ENCODE results near the gene DUSP28. TPM values are rescaled to one million over a fixed set of nuclear protein-coding genes. Genes with fewer than 3 reads are reported as not detected.
"Not testable (repeated sequence)": the region's sequence is repeated elsewhere in the genome, so short reads cannot be mapped to it uniquely, and the experiment has no call there.

DUSP28 gene
- total and polyA plus RNA-seq, 4 donors = 4.1 to 11.0 (median 7.9) TPM

- H3K9me3 ChIP-seq (ENCODE audit: control insufficient read depth, insufficient read depth, low read length) = peaks cover under 1% of the 10 kb centered on the region
- H3K27ac ChIP-seq (ENCODE audit: low read depth, low read length) = no peak overlapping the region
- 90% methylated on average over 3 of the region's 4 CpGs for WGBS (ENCODE audit: insufficient coverage)
- no peaks in the 10 kb centered on the region for H3K4me1 ChIP-seq (ENCODE audit: control insufficient read depth, insufficient read depth, low read length)
- peaks cover 65% of the 10 kb centered on the region for H3K36me3 ChIP-seq (ENCODE audit: control insufficient read depth, insufficient read depth, low read length)
- no peaks in the 10 kb centered on the region for H3K27me3 ChIP-seq (ENCODE audit: control insufficient read depth, insufficient read depth, low read length)
- H3K4me3 ChIP-seq (ENCODE audit: low read depth, low read length) = no peak overlapping the region
- DNase-seq (ENCODE audit: low read depth in 4 of 6, low spot score in 6 of 6) = no peak
Measured at GRCh38 chr2:240526521-240526920, 33.6 kb upstream of the DUSP28 start.

- no peak for DNase-seq (ENCODE audit: low read depth in 4 of 6, low spot score in 6 of 6)
Measured at GRCh38 chr2:240527153-240527750, 32.9 kb upstream of the DUSP28 start.

GRCh38 chr2:240528406-240529040 is 31.6 kb upstream of the DUSP28 start:
- Histone ChIP-seq H3K4me3 (ENCODE audit: low read depth, low read length) (no peak overlapping the region), H3K27me3 (ENCODE audit: control insufficient read depth, insufficient read depth, low read length) (no peaks in the 10 kb centered on the region), H3K27ac (ENCODE audit: low read depth, low read length) (no peak overlapping the region), H3K4me1 (ENCODE audit: control insufficient read depth, insufficient read depth, low read length) (no peaks in the 10 kb centered on the region), H3K36me3 (ENCODE audit: control insufficient read depth, insufficient read depth, low read length) (peaks cover 53% of the 10 kb centered on the region), H3K9me3 (ENCODE audit: control insufficient read depth, insufficient read depth, low read length) (peaks cover 6% of the 10 kb centered on the region)
- WGBS (ENCODE audit: insufficient coverage) = 95% methylated on average over 10 of the region's 13 CpGs
- no peak for DNase-seq (ENCODE audit: low read depth in 4 of 6, low spot score in 6 of 6)

More at GRCh38 chr2:240527153-240527750, 32.9 kb upstream of the DUSP28 start:
- Histone ChIP-seq H3K27me3 (ENCODE audit: control insufficient read depth, insufficient read depth, low read length) (no peaks in the 10 kb centered on the region), H3K36me3 (ENCODE audit: control insufficient read depth, insufficient read depth, low read length) (peaks cover 65% of the 10 kb centered on the region), H3K9me3 (ENCODE audit: control insufficient read depth, insufficient read depth, low read length) (peaks cover 3% of the 10 kb centered on the region), H3K27ac (ENCODE audit: low read depth, low read length) (no peak overlapping the region), H3K4me1 (ENCODE audit: control insufficient read depth, insufficient read depth, low read length) (no peaks in the 10 kb centered on the region), H3K4me3 (ENCODE audit: low read depth, low read length) (no peak overlapping the region)
- WGBS (ENCODE audit: insufficient coverage) = 89% methylated on average over 3 of the region's 3 CpGs

GRCh38 chr2:240529344-240529999 is 30.7 kb upstream of the DUSP28 start:
- peaks cover 47% of the 10 kb centered on the region for H3K36me3 ChIP-seq (ENCODE audit: control insufficient read depth, insufficient read depth, low read length)
- no peaks in the 10 kb centered on the region for H3K4me1 ChIP-seq (ENCODE audit: control insufficient read depth, insufficient read depth, low read length)
- WGBS (ENCODE audit: insufficient coverage) = 84% methylated on average over 15 of the region's 16 CpGs
- H3K27ac ChIP-seq (ENCODE audit: low read depth, low read length) = no peak overlapping the region
- H3K4me3 ChIP-seq (ENCODE audit: low read depth, low read length) = no peak overlapping the region
- no peak for DNase-seq (ENCODE audit: low read depth in 4 of 6, low spot score in 6 of 6)
- peaks cover 6% of the 10 kb centered on the region for H3K9me3 ChIP-seq (ENCODE audit: control insufficient read depth, insufficient read depth, low read length)
- no peaks in the 10 kb centered on the region for H3K27me3 ChIP-seq (ENCODE audit: control insufficient read depth, insufficient read depth, low read length)

DNA sequence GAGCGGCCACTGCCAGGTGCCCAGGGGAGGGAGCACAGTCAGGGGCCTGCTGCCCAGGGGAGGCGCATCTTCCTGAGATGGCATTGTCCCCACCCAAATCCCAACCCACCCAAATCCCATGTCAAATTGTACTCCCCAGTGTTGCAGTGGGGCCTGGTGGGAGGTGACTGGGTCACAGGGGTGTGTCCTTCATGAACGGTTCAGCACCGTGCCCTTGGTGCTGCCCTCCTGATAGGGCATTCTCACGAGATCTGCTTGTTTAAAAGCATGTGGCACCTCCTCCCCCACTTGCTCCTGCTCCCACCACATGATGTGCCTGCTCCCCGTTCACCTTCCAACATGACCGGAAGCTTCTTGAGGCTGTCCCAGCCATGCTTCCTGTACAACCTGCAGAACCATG is 30.0 kb upstream of the DUSP28 start:
- Histone ChIP-seq H3K9me3 (ENCODE audit: control insufficient read depth, insufficient read depth, low read length) (peaks cover 6% of the 10 kb centered on the region), H3K36me3 (ENCODE audit: control insufficient read depth, insufficient read depth, low read length) (peaks cover 48% of the 10 kb centered on the region), H3K27me3 (ENCODE audit: control insufficient read depth, insufficient read depth, low read length) (no peaks in the 10 kb centered on the region), H3K4me1 (ENCODE audit: control insufficient read depth, insufficient read depth, low read length) (no peaks in the 10 kb centered on the region), H3K27ac (ENCODE audit: low read depth, low read length) (no peak overlapping the region), H3K4me3 (ENCODE audit: low read depth, low read length) (no peak overlapping the region)
- no peak for DNase-seq (ENCODE audit: low read depth in 4 of 6, low spot score in 6 of 6)
- WGBS (ENCODE audit: insufficient coverage) = 100% methylated on average over 6 of the region's 7 CpGs

DNA sequence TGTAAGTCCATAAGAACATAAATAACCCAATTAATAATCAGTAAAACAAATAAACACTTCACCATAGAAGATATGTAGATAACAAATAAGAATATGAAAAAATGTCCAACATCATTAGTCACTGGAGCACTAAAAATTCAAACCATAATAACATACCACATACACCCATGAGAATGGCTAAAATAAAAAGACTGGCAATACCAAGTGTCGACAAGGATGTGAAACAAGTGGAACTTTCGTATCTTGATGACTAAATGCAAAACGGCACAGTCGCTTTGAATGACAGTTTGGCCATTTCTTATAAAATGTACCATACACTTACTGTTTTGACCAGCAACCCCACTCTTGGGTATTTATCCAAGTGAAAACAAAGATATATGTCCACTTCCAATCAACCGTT is 29.1 kb upstream of the DUSP28 start:
- no peak overlapping the region for H3K27ac ChIP-seq (ENCODE audit: low read depth, low read length)
- peaks cover 6% of the 10 kb centered on the region for H3K9me3 ChIP-seq (ENCODE audit: control insufficient read depth, insufficient read depth, low read length)
- 90% methylated on average over 2 of the region's 5 CpGs for WGBS (ENCODE audit: insufficient coverage)
- H3K4me3 ChIP-seq (ENCODE audit: low read depth, low read length) = no peak overlapping the region
- no peaks in the 10 kb centered on the region for H3K4me1 ChIP-seq (ENCODE audit: control insufficient read depth, insufficient read depth, low read length)
- H3K36me3 ChIP-seq (ENCODE audit: control insufficient read depth, insufficient read depth, low read length) = peaks cover 39% of the 10 kb centered on the region
- DNase-seq (ENCODE audit: low read depth in 4 of 6, low spot score in 6 of 6) = no peak
- H3K27me3 ChIP-seq (ENCODE audit: control insufficient read depth, insufficient read depth, low read length) = no peaks in the 10 kb centered on the region

DNA sequence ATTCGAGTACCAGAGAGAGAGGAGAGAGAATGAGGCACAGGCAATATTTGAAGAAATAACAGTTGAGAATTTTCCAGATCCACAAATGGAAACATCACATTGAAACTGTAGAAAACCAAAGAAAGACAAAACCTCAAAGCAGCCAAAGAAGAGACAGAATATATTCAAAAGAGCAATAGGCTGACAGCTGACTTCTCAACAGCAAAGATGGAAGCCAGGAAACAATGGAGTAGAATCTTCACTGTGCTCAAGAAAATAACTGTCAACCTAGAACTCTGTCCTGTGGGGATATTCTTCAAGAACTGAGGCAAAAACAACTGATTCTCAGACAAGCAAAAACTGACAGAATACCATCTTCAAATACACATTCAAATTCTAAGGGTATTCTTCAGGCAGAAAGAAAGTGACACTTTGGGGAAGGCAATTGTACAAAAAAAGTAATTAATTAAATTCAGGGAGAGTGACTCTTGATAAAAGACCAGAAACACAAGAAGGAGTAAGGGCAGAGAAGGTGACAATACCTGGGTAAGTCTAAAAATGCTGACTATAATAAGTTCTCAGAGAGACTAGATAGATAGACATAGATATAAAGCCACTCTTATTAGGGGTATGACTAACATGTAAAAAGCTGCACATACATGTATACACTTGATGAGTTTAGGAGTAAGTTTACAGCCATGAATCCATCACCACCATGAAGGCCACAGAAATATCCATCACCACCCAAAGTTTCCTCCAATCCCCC is 28.0 kb upstream of the DUSP28 start:
- no peaks in the 10 kb centered on the region for H3K4me1 ChIP-seq (ENCODE audit: control insufficient read depth, insufficient read depth, low read length)
- no peaks in the 10 kb centered on the region for H3K27me3 ChIP-seq (ENCODE audit: control insufficient read depth, insufficient read depth, low read length)
- no CpG with 5 or more reads among the region's 1 CpG for WGBS (ENCODE audit: insufficient coverage)
- DNase-seq (ENCODE audit: low read depth in 4 of 6, low spot score in 6 of 6) = no peak
- H3K27ac ChIP-seq (ENCODE audit: low read depth, low read length) = no peak overlapping the region
- H3K4me3 ChIP-seq (ENCODE audit: low read depth, low read length) = no peak overlapping the region
- peaks cover 29% of the 10 kb centered on the region for H3K36me3 ChIP-seq (ENCODE audit: control insufficient read depth, insufficient read depth, low read length)
- peaks cover 6% of the 10 kb centered on the region for H3K9me3 ChIP-seq (ENCODE audit: control insufficient read depth, insufficient read depth, low read length)

- Histone ChIP-seq H3K27me3 (ENCODE audit: control insufficient read depth, insufficient read depth, low read length) (no peaks in the 10 kb centered on the region), H3K36me3 (ENCODE audit: control insufficient read depth, insufficient read depth, low read length) (peaks cover 13% of the 10 kb centered on the region), H3K9me3 (ENCODE audit: control insufficient read depth, insufficient read depth, low read length) (no peaks in the 10 kb centered on the region), H3K4me1 (ENCODE audit: control insufficient read depth, insufficient read depth, low read length) (no peaks in the 10 kb centered on the region), H3K4me3 (ENCODE audit: low read depth, low read length) (no peak overlapping the region), H3K27ac (ENCODE audit: low read depth, low read length) (no peak overlapping the region)
- 95% methylated on average over 41 of the region's 43 CpGs for WGBS (ENCODE audit: insufficient coverage)
- DNase-seq (ENCODE audit: low read depth in 4 of 6, low spot score in 6 of 6) = no peak
Measured at GRCh38 chr2:240538031-240538780, 22.0 kb upstream of the DUSP28 start.

GRCh38 chr2:240539101-240539500 is 21.1 kb upstream of the DUSP28 start:
- not testable (repeated sequence) for H3K27ac ChIP-seq (ENCODE audit: low read depth, low read length); H3K9me3 ChIP-seq (ENCODE audit: control insufficient read depth, insufficient read depth, low read length); H3K4me3 ChIP-seq (ENCODE audit: low read depth, low read length); H3K4me1 ChIP-seq (ENCODE audit: control insufficient read depth, insufficient read depth, low read length); H3K27me3 ChIP-seq (ENCODE audit: control insufficient read depth, insufficient read depth, low read length); DNase-seq (ENCODE audit: low read depth in 4 of 6, low spot score in 6 of 6)
- 97% methylated on average over 17 of the region's 17 CpGs for WGBS (ENCODE audit: insufficient coverage)
- peaks cover 13% of the 10 kb centered on the region for H3K36me3 ChIP-seq (ENCODE audit: control insufficient read depth, insufficient read depth, low read length)
